Measurements from ENCODE around the gene FBLN1.
A peak's percentile ranks its signal among the peaks of the same experiment; 100 is the strongest.
"Not testable (repeated sequence)": the region's sequence is repeated elsewhere in the genome, so short reads cannot be mapped to it uniquely, and the experiment has no call there.

Gene FBLN1

DNA sequence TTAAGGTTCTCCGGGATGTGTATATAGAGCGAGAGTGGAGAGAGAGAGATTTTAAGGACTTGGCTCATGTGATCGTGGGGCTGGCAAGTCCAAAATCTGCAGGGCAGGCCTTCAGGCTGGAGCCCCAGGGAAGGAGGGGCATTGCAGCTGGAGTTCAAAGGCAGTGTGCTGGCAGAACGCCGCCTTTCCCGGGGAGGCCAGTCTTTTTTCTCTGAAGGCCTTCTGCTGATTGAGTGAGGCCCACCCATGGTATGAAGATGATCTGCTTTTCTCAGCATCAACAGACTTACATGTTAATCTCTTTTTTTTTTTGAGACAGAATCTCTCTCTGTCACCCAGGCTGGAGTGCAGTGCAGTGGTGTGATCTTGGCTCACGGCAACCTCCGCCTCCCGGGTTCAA, 25.4 kb downstream of the FBLN1 start:
- DNase-seq: no peak

- no peak for DNase-seq
These were observed 26.4 kb downstream of the FBLN1 start for GRCh38 chr22:45529105-45529504.

DNA sequence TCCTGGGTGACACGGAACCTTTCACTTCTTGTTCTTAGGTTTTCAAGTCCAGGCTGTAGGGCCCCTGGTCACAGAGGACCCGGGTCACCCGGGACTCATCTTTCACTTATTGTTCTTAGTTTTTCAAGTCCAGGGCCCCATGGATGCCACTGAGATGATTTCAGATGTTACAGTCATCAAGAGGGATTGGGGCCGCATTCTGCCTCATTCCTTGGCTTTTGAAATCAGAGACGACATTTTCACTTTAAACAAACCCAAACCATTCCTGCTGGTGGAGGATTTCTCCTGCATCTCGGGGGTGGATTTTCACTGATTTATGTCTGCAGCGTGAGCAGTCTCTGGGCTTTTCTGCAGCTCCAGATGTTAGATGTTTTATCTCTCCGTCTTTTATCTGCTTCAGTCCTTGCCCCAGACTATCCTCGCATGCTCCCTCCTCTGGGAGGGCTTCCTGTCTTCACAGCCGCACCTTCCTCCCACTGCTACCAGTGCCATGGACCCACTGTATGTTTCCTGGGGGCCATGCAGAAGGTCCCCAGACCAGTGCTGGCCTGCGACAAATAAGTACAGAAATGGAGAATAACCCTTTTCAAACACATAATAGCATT, 27.4 kb downstream of the FBLN1 start:
- DNase-seq: no peak

DNA sequence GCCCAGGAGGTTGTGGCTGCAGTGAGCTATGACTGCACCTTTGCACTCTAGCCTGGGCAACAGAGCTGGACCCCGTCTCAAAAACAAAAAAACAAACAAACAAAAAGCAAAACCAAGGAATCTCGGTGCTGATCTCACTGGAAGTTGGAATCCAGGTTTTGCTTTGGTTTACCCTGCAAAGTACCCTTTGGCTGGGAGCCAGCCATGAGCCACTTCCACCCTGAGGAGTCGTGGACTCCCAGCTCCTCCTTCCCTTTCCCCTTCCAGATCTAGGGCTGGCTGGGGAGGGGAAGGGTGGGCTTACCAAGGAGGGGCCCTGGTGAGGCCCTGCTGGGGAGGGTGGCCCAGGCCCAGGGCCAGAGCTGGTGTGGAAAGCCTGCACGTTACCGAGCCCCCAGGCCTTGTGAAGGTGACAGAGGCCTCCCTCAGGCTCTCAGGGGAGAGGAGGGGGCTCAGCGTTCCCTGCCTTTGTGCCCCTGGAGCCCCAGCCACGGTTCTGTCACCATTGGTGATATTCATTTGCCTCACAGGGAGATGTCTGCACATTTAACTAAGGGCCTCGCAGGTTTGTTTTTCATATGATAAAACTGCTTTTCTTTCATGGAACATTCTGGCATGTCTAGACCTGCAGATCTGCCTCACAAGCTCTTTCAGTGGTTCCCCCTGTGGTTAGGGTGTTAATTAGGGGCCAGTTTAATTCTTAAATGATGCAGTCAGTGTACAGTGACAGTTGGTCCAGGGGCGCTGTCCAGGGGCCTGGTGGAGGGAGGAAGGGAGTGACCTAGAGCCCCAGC, 29.0 kb downstream of the FBLN1 start:
- DNase-seq: no peak

GRCh38 chr22:45532235-45532631, 29.6 kb downstream of the FBLN1 start:
- no peak for DNase-seq

DNA sequence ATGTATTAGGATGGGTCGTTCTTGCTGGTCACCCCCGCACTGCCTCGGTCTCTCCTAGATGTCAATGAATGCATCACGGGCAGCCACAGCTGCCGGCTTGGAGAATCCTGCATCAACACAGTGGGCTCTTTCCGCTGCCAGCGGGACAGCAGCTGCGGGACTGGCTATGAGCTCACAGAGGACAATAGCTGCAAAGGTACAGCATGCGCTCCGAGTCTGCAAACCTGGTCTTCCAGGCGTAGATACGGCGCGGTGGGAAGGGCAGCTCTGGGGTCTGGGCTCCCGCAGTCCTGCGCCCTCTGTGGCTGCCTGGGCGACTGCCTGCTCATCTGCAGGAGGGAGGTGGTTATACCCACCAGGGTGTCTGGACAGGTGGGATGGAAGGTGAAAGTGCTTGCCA, 31.0 kb downstream of the FBLN1 start:
- DNase-seq: no peak

DNA sequence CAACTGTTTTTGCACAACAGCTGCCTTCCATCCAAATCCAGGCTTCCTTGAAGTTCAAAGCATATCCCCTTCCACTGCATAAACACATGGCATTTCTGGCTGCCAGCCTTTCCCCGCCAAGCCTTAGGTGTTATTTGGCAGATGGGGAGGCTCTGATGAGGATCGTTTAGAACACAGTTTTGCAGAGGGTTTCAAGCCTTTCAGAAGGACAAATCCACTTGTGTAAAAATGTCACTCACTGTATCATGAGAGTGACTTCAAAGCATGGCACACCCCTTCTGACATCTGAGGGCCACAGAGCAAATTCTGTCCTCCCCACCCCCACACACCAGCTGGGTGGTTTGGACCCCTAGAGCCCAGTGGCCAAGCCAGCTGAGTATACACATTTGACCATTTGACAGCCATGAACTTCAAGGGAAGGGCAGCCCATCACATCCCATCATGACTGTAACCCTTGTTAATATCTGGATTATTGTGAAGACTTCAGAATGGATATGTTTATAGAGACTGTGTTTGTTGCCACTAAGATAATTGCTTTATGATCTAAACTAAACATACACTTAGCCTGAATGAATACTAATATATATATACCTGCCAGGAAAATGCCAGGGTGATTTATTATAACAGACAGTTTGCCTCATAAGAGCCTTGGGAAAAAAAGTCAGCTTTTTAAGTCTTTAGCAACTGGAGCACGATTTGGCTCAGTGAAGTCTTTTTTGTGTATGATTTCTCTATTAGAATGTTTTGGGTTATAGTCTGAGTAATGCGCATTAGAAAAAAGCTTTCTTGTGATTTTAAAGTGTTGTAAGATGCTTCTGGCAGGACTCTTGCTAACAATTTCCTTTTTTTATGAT, 31.9 kb downstream of the FBLN1 start:
- no peak for DNase-seq

GRCh38 chr22:45535290-45535689, 32.6 kb downstream of the FBLN1 start:
- no peak for DNase-seq

DNA sequence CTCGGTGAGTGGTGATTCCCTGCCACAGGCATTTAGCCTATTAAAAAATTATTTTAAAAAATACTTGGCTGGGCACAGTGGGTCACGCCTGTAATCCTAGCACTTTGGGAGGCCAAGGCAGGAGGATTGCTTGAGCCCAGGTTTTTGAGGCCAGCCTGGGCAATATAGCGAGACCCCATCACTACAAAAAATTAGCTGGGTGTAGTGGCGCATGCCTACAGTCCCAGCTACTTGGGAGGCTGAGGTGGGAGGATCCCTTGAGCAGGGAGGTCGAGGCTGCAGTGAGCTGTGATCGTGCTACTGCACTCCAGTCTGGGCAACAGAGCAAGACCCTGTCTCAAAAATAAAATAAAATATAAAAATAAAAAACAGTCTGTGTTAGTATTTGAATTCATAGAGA, 33.2 kb downstream of the FBLN1 start:
- DNase-seq: not testable (repeated sequence)

- DNase-seq: peak; percentile 85
These were observed 35.1 kb downstream of the FBLN1 start for GRCh38 chr22:45537734-45538181.

DNA sequence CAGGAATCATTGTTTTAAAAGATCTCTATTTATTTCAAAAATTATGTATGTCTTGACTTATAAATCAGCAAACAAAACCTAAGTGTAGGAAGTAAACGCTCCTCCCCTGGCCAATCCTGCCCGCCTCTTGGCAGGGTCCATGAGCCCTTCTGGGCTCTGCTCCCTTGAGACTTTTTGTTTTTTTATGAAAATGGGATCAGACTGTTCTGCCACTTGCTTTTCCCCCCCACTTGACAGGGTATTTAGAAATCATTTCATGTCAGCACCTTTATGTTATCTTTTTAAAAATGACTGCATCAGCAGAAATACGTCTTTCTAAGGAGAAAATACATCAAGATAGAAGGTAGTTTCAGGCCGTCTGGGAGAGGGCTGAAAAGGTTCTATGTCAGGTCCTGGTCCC, 35.6 kb downstream of the FBLN1 start:
- no peak for DNase-seq

- DNase-seq: no peak
These were observed 37.4 kb downstream of the FBLN1 start for GRCh38 chr22:45540122-45540521.

DNA sequence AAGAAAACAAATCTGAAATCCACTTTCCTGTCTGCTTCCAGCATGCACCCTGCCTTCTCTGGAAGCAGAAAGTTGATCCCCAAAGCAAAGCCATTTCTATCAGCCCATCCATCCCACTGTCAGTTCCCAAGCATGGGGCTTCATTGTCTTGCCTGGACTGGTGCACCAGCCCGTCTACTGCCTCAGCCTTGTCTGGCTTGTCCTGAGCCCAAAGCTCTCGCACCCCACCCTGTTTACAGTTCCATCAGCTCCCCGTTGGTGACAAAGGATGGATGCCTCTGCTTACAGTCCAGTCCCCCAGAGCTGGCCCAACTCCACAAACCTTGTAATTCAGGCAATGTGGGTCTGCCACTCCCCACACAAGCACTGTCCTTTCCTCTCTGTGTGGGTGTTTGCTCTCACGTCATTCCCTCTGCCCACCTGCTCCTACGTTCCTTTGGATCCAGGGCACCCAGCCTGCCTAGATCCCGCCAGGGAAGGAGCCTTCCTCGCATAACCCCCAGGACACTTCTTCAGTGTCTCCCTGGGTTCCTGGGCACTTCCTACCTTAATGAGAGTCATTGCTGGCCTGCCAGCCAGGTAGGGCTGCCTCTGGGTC, 38.8 kb downstream of the FBLN1 start:
- DNase-seq: no peak

GRCh38 chr22:45542001-45542520, 39.4 kb downstream of the FBLN1 start:
- DNase-seq: no peak

DNA sequence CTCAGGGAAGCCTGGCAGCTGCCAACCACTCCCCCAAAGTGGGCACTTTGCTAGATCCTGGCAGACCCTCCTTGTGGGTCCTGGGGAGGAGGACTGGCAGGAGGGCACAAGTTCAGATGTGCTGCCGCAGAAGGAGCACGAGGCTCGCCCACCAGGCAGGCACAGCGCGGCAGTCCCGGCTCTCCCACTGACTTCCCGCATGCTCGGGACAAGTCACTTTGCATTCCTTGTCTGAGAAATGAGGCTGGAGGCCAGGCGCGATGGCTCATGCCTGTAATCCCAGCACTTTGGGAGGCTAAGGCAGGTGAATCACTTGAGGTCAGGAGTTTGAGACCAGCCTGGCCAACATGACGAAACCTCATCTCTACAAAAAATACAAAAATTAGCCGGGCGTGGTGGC, 40.1 kb downstream of the FBLN1 start:
- DNase-seq: not testable (repeated sequence)

GRCh38 chr22:45543243-45543642, 40.6 kb downstream of the FBLN1 start:
- no peak for DNase-seq

DNA sequence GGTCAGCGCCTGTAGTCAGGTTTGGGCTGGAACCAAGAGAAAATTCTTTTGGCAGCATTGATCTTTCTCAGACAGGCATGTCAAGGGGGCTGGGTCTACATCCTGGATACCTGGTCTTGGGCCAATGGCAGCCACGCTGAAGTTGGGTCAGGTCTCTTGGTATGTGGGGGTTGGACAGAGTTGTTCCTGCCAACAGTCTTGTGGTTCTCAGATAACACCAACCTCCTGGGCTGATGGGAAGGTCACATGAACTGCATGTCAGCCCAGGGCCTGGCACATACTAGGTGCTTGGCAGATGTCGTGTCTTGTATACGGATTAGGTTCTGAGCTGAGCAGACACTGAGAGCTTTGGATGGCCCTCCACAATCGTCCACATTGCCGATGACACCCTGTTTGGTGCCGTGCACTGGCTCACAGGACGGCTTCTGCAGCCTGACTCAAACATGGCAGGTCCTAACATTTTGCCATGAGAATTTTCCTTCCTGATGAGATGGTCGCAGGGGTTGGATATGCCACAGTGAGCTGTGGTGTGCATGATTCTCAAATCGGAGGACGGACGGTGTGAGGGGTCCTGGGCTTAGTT, 42.0 kb downstream of the FBLN1 start:
- no peak for DNase-seq

GRCh38 chr22:45546333-45547015, 43.8 kb downstream of the FBLN1 start:
- DNase-seq: no peak

DNA sequence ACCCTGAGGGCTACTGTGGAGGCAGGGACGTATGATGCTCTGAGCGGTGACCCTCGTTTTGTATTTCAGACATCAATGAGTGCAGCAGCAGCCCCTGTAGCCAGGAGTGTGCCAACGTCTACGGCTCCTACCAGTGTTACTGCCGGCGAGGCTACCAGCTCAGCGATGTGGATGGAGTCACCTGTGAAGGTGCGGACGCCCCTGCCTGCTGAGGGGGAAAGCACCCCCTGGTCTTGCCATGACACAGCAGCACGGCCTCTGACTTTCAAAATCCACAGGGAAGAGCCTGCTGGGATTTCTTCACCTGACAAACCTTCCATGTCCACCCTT, 44.3 kb downstream of the FBLN1 start:
- DNase-seq: no peak

DNA sequence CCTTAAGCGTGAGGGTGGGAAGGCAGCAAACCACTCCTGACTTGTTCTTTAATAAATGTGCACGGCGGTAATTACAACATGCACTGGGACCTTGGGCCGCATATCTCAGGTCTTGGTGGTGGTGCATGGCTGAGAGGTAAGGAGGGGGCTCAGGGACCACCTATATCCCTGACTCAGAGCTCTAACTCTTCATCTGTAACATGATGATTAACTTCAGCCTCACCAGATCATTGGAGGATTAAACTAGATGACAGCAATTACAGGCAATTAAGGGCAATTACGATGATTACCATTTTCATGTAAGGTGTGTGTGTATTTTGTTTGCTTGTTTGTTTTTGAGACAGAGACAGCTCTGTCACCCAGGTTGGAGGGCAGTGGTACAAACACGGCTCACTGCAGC, 45.0 kb downstream of the FBLN1 start:
- DNase-seq: no peak

- DNase-seq: no peak
These were observed 45.7 kb downstream of the FBLN1 start for GRCh38 chr22:45548247-45548840.
